HG02973 (cell line): ENCODE results near the gene ABHD17A.
A peak's percentile ranks its signal among the peaks of the same experiment; 100 is the strongest.

Source experiments
- ATAC-seq: cut with Tn5 transposase; IDR thresholded peaks from one replicate; pipeline ENCODE4 v1.9.1; 2021; ENCODE audit warnings: moderate library complexity; ENCODE audit not compliant: unreplicated experiment

ABHD17A gene

GRCh38 chr19:1865172-1866010 lies 19.9 kb downstream of the ABHD17A start:
- no peak for ATAC-seq

GRCh38 chr19:1864480-1865171 lies 20.7 kb downstream of the ABHD17A start:
- peak; percentile 37 for ATAC-seq

GRCh38 chr19:1863638-1864479 lies 21.4 kb downstream of the ABHD17A start:
- peak; percentile 39 for ATAC-seq

- ATAC-seq = no peak
These were observed 22.0 kb downstream of the ABHD17A start, which contains the start of gene KLF16 for GRCh38 chr19:1863328-1863637. Gene KLF16, minus strand, starts transcription at chr19:1863579. Its CDS starts 82 bp downstream, at chr19:1863497.

GRCh38 chr19:1862424-1863327 lies 22.6 kb downstream of the ABHD17A start:
- peak; percentile 1 for ATAC-seq

GRCh38 chr19:1862068-1862423 lies 23.2 kb downstream of the ABHD17A start:
- ATAC-seq = no peak

- ATAC-seq = no peak
These were observed 23.7 kb downstream of the ABHD17A start for GRCh38 chr19:1861599-1862031.

GRCh38 chr19:1860821-1861598 lies 24.3 kb downstream of the ABHD17A start:
- no peak for ATAC-seq

GRCh38 chr19:1860042-1860775 lies 25.1 kb downstream of the ABHD17A start:
- ATAC-seq = no peak

- no peak for ATAC-seq
These were observed 25.9 kb downstream of the ABHD17A start for GRCh38 chr19:1859331-1859781.

- no peak for ATAC-seq
These were observed 26.7 kb downstream of the ABHD17A start for GRCh38 chr19:1858412-1859081.

GRCh38 chr19:1857648-1858326 lies 27.5 kb downstream of the ABHD17A start:
- ATAC-seq = no peak

GRCh38 chr19:1856698-1857603 lies 28.3 kb downstream of the ABHD17A start:
- ATAC-seq = no peak

- no peak for ATAC-seq
These were observed 29.0 kb downstream of the ABHD17A start for GRCh38 chr19:1856345-1856697.

- ATAC-seq = no peak
These were observed 29.5 kb downstream of the ABHD17A start for GRCh38 chr19:1855828-1856255.

- ATAC-seq = peak; percentile 37
These were observed 30.1 kb downstream of the ABHD17A start for GRCh38 chr19:1855040-1855827.
